Mesendoderm (in vitro differentiated cells): Measurements from ENCODE around the gene RIIAD1.

ENCODE experiments used
- DNase-seq: peaks from one replicate; pipeline ENCODE4 v3.0.0; 2013
- H2AK5ac ChIP-seq: 2 replicates; pipeline ENCODE4 v1.6.1; 2013; ENCODE audit warnings: low read length, inconsistent platforms
- H2BK120ac ChIP-seq: 2 replicates; pipeline ENCODE4 v1.6.1; 2013; ENCODE audit warnings: low read depth, mild to moderate bottlenecking, low read length, moderate library complexity, mixed read lengths
- H2BK15ac ChIP-seq: replicated peaks from 2 replicates; pipeline ENCODE4 v1.6.1; 2013; ENCODE audit warnings: low read depth, mild to moderate bottlenecking, moderate library complexity
- H2BK5ac ChIP-seq: 2 replicates; pipeline ENCODE4 v1.6.1; 2013; ENCODE audit warnings: low read length, inconsistent platforms
- H3K18ac ChIP-seq: 2 replicates; pipeline ENCODE4 v1.6.1; 2013; ENCODE audit warnings: mild to moderate bottlenecking, low read length, mixed read lengths
- H3K23ac ChIP-seq: one replicate; pipeline ENCODE4 v1.6.1; 2013; ENCODE audit warnings: low read length
- H3K27ac ChIP-seq: 2 replicates; pipeline ENCODE4 v1.5.1; 2013; ENCODE audit warnings: low read depth, mild to moderate bottlenecking, inconsistent platforms, low read length, moderate library complexity
- H3K27me3 ChIP-seq: 2 replicates; pipeline ENCODE4 v1.6.1; 2013; ENCODE audit warnings: low read length, control low read depth, mild to moderate bottlenecking, inconsistent platforms; ENCODE audit not compliant: insufficient read depth, poor library complexity
- H3K36me3 ChIP-seq: 2 replicates; pipeline ENCODE4 v1.6.1; 2013; ENCODE audit warnings: low read length, inconsistent platforms; ENCODE audit not compliant: control insufficient read depth, insufficient read depth
- H3K4ac ChIP-seq: one replicate; pipeline ENCODE4 v1.6.1; 2013; ENCODE audit warnings: low read depth, mild to moderate bottlenecking, low read length, moderate library complexity
- H3K4me1 ChIP-seq: 2 replicates; pipeline ENCODE4 v1.6.1; 2013; ENCODE audit warnings: low read depth, low read length, inconsistent platforms; ENCODE audit not compliant: control insufficient read depth
- H3K4me2 ChIP-seq: 2 replicates; pipeline ENCODE4 v1.6.1; 2013; ENCODE audit warnings: low read length
- H3K4me3 ChIP-seq: 2 replicates; pipeline ENCODE4 v1.5.1; 2013; ENCODE audit warnings: mild to moderate bottlenecking, low read length
- H3K56ac ChIP-seq: one replicate; pipeline ENCODE4 v1.6.1; 2013; ENCODE audit warnings: low read length
- H3K79me1 ChIP-seq: 2 replicates; pipeline ENCODE4 v1.6.1; 2013; ENCODE audit warnings: low read length, inconsistent platforms
- H3K79me2 ChIP-seq: 2 replicates; pipeline ENCODE4 v1.6.1; 2013; ENCODE audit warnings: mild to moderate bottlenecking, low read length; ENCODE audit not compliant: control insufficient read depth, insufficient read depth
- H3K9ac ChIP-seq: 2 replicates; pipeline ENCODE4 v1.6.1; 2013; ENCODE audit warnings: low read length, inconsistent platforms
- H4K5ac ChIP-seq: one replicate; pipeline ENCODE4 v1.6.1; 2013; ENCODE audit warnings: low read length
- H4K8ac ChIP-seq: one replicate; pipeline ENCODE4 v1.6.1; 2013; ENCODE audit warnings: low read depth, mild to moderate bottlenecking, control low read depth, low read length, moderate library complexity
- WGBS: extraction: QIAGEN DNeasy Blood & Tissue Kit; methylation state at CpG from one replicate; pipeline ENCODE4 v1.1.7; 2013; ENCODE audit warnings: low lambda C conversion rate, missing lambda C conversion rate; ENCODE audit not compliant: insufficient coverage; ENCODE audit errors: extremely low coverage; 5-methylcytosine and 5-hydroxymethylcytosine counted together

RIIAD1 gene

GRCh38 chr1:151706464-151707415, 14.6 kb upstream of the RIIAD1 start:
- no peaks in the 10 kb centered on the region for H3K79me1 ChIP-seq
- no peak overlapping the region for H3K4ac ChIP-seq
- H2BK15ac ChIP-seq = no peak overlapping the region
- H3K23ac ChIP-seq = no peak overlapping the region
- no peak overlapping the region for H4K8ac ChIP-seq
- H3K9ac ChIP-seq = no peak overlapping the region
- H2BK5ac ChIP-seq = no peak overlapping the region
- H3K27ac ChIP-seq = no peak overlapping the region
- H3K18ac ChIP-seq = no peak overlapping the region
- H3K4me1 ChIP-seq = no peaks in the 10 kb centered on the region
- no peak overlapping the region for H3K56ac ChIP-seq
- no peak overlapping the region for H4K5ac ChIP-seq
- DNase-seq = no peak
- no peaks in the 10 kb centered on the region for H3K27me3 ChIP-seq
- no peak overlapping the region for H2AK5ac ChIP-seq
- no peaks in the 10 kb centered on the region for H3K79me2 ChIP-seq
- no peaks in the 10 kb centered on the region for H3K36me3 ChIP-seq
- no peak overlapping the region for H3K4me3 ChIP-seq
- no peak overlapping the region for H3K4me2 ChIP-seq
- no CpG with 5 or more reads among the region's 21 CpGs for WGBS
- H2BK120ac ChIP-seq = no peak overlapping the region

GRCh38 chr1:151707541-151708065, 13.7 kb upstream of the RIIAD1 start:
- Histone ChIP-seq H3K36me3 (no peaks in the 10 kb centered on the region), H4K5ac (no peak overlapping the region), H3K23ac (no peak overlapping the region), H2BK15ac (no peak overlapping the region), H2BK120ac (no peak overlapping the region), H3K18ac (no peak overlapping the region), H3K4me3 (no peak overlapping the region), H3K9ac (no peak overlapping the region), H3K79me2 (no peaks in the 10 kb centered on the region), H3K27me3 (no peaks in the 10 kb centered on the region), H2AK5ac (no peak overlapping the region), H2BK5ac (no peak overlapping the region), H3K4ac (no peak overlapping the region), H3K27ac (no peak overlapping the region), H3K79me1 (no peaks in the 10 kb centered on the region), H3K56ac (no peak overlapping the region), H4K8ac (no peak overlapping the region), H3K4me2 (no peak overlapping the region), H3K4me1 (no peaks in the 10 kb centered on the region)
- no peak for DNase-seq
- WGBS = no CpG with 5 or more reads among the region's 15 CpGs

- H3K4me2 ChIP-seq = no peak overlapping the region
- H2AK5ac ChIP-seq = no peak overlapping the region
- H3K36me3 ChIP-seq = no peaks in the 10 kb centered on the region
- no CpG with 5 or more reads among the region's 15 CpGs for WGBS
- H4K8ac ChIP-seq = no peak overlapping the region
- H3K9ac ChIP-seq = no peak overlapping the region
- no peak overlapping the region for H3K23ac ChIP-seq
- H4K5ac ChIP-seq = no peak overlapping the region
- no peak overlapping the region for H3K27ac ChIP-seq
- no peaks in the 10 kb centered on the region for H3K79me1 ChIP-seq
- H3K79me2 ChIP-seq = no peaks in the 10 kb centered on the region
- H3K4me1 ChIP-seq = no peaks in the 10 kb centered on the region
- no peak overlapping the region for H2BK120ac ChIP-seq
- no peak overlapping the region for H2BK5ac ChIP-seq
- no peak overlapping the region for H3K4ac ChIP-seq
- no peaks in the 10 kb centered on the region for H3K27me3 ChIP-seq
- H3K4me3 ChIP-seq = no peak overlapping the region
- H2BK15ac ChIP-seq = no peak overlapping the region
- no peak overlapping the region for H3K56ac ChIP-seq
- H3K18ac ChIP-seq = no peak overlapping the region
- DNase-seq = no peak
Measured at GRCh38 chr1:151708891-151709290, 12.4 kb upstream of the RIIAD1 start.

- H2BK15ac ChIP-seq = no peak overlapping the region
Measured at GRCh38 chr1:151710187-151710840, 11.0 kb upstream of the RIIAD1 start.

GRCh38 chr1:151711044-151711800, 10.1 kb upstream of the RIIAD1 start:
- Histone ChIP-seq H2AK5ac (no peak overlapping the region), H3K4me1 (no peaks in the 10 kb centered on the region), H3K23ac (no peak overlapping the region), H3K79me1 (no peaks in the 10 kb centered on the region), H3K56ac (no peak overlapping the region), H2BK120ac (no peak overlapping the region), H3K18ac (no peak overlapping the region), H3K36me3 (no peaks in the 10 kb centered on the region), H3K4me2 (no peak overlapping the region), H3K4ac (no peak overlapping the region), H2BK5ac (no peak overlapping the region), H3K27ac (no peak overlapping the region), H4K5ac (no peak overlapping the region), H3K4me3 (no peak overlapping the region), H4K8ac (no peak overlapping the region), H2BK15ac (no peak overlapping the region), H3K27me3 (no peaks in the 10 kb centered on the region), H3K79me2 (no peaks in the 10 kb centered on the region), H3K9ac (no peak overlapping the region)
- WGBS = no CpG with 5 or more reads among the region's 21 CpGs
- DNase-seq = no peak

More at GRCh38 chr1:151710187-151710840, 11.0 kb upstream of the RIIAD1 start:
- Histone ChIP-seq H3K79me1 (no peaks in the 10 kb centered on the region), H3K4me3 (no peak overlapping the region), H2AK5ac (no peak overlapping the region), H3K23ac (no peak overlapping the region), H3K4ac (no peak overlapping the region), H3K56ac (no peak overlapping the region), H4K8ac (no peak overlapping the region), H3K36me3 (no peaks in the 10 kb centered on the region), H3K27me3 (no peaks in the 10 kb centered on the region), H2BK120ac (no peak overlapping the region), H3K27ac (no peak overlapping the region), H2BK5ac (no peak overlapping the region), H3K18ac (no peak overlapping the region), H3K4me2 (no peak overlapping the region), H3K79me2 (no peaks in the 10 kb centered on the region), H4K5ac (no peak overlapping the region), H3K9ac (no peak overlapping the region), H3K4me1 (no peaks in the 10 kb centered on the region)
- peak; percentile 85 for DNase-seq
- WGBS = no CpG with 5 or more reads among the region's 15 CpGs
